Memory B cell (primary cell): ENCODE results near the gene CD79A.
A peak's percentile ranks its signal among the peaks of the same experiment; 100 is the strongest.

Experiments
- ATAC-seq: fragments of 150-1000 bp; cut with Tn5 transposase; 2 replicates; pipeline ENCODE4 v1.10.0; 2021; ENCODE audit warnings: low read depth, mild to moderate bottlenecking, moderate library complexity
- DNase-seq, 2 donors: peaks; one replicate each; pipeline ENCODE4 v3.0.0; 2022; ENCODE audit warnings: low spot score in 2 of 2
- H3K27ac Mint-ChIP-seq: one replicate; pipeline ENCODE4 v1.8.0; 2022; ENCODE audit warnings: mild to moderate bottlenecking, moderate library complexity, mixed read lengths
- H3K27me3 Mint-ChIP-seq: one replicate; pipeline ENCODE4 v1.8.0; 2022; ENCODE audit warnings: mixed read lengths
- H3K36me3 Mint-ChIP-seq: one replicate; pipeline ENCODE4 v1.8.0; 2022; ENCODE audit warnings: mild to moderate bottlenecking, mixed read lengths
- H3K4me1 Mint-ChIP-seq: one replicate; pipeline ENCODE4 v1.8.0; 2022; ENCODE audit warnings: mixed read lengths
- H3K4me3 Mint-ChIP-seq: one replicate; pipeline ENCODE4 v1.8.0; 2022; ENCODE audit warnings: mild to moderate bottlenecking, moderate library complexity, mixed read lengths
- H3K9me3 Mint-ChIP-seq: one replicate; pipeline ENCODE4 v1.8.0; 2022; ENCODE audit warnings: mixed read lengths

CD79A gene

DNA sequence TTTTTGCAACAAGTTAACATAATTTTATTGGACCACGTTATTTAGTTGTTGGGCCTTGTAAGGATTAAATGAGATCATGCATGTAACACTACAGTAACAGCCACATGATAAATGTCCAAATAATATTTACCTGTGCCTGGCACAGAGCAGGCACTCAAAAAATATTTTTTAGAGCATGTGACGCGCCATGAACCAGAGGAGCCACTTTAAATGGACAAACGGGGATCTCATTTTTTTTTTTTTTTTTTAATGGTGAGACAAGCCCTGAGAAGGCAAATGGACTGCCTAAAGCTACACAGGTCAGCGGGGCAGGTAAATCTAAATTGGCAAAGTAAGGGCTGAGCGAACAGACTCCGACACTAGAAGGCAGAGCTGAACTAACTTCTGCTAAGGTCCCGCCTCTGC, 17.9 kb upstream of the CD79A start:
- Mint-ChIP-seq H3K4me1 (peaks cover 24% of the 10 kb centered on the region), H3K36me3 (peaks cover 13% of the 10 kb centered on the region), H3K9me3 (no peaks in the 10 kb centered on the region), H3K27ac (peak overlapping the region; percentile 85), H3K4me3 (peak overlapping the region; percentile 88), H3K27me3 (peaks cover 3% of the 10 kb centered on the region)
- no peak for DNase-seq
- ATAC-seq, result no peak

DNA sequence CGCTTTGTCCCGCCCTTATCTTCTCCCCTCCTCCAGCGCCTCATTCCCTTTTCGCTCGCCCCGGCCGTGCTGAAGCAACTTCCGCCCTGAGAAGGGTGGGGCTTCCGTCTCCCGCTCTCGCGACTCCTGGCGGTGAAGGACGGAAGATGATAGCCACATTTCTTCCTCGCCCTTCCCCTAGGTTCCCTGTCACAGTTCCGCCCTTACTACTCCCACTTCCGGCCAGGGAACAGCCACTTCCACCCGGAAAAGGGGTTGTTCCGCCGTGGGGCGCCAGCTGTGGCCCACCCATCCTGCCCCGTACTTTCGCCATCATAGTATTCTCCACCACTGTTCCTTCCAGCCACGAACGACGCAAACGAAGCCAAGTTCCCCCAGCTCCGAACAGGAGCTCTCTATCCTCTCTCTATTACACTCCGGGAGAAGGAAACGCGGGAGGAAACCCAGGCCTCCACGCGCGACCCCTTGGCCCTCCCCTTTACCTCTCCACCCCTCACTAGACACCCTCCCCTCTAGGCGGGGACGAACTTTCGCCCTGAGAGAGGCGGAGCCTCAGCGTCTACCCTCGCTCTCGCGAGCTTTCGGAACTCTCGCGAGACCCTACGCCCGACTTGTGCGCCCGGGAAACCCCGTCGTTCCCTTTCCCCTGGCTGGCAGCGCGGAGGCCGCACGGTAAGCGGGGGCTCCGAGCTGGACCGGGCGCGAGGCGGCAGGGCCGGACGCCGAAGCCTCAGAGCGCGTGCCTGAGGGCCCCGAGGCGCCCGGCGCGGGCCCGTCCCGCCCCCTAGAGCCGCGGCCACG, 17.3 kb upstream of the CD79A start, which contains the start of gene RPS19:
Gene RPS19, plus strand, starts transcription at position 638 of the 801 bp plus-strand sequence. CDS start 520 bp downstream, outside the sequence.
- Mint-ChIP-seq H3K4me1 (peaks cover 25% of the 10 kb centered on the region), H3K9me3 (no peaks in the 10 kb centered on the region), H3K27ac (peak within 1 kb of the TSS; percentile 85), H3K27me3 (no peaks in the 10 kb centered on the region), H3K36me3 (peaks cover 13% of the 10 kb centered on the region), H3K4me3 (peak within 1 kb of the TSS; percentile 88)
- DNase-seq (peak; percentile 98), ATAC-seq (peak; percentile 82)

DNA sequence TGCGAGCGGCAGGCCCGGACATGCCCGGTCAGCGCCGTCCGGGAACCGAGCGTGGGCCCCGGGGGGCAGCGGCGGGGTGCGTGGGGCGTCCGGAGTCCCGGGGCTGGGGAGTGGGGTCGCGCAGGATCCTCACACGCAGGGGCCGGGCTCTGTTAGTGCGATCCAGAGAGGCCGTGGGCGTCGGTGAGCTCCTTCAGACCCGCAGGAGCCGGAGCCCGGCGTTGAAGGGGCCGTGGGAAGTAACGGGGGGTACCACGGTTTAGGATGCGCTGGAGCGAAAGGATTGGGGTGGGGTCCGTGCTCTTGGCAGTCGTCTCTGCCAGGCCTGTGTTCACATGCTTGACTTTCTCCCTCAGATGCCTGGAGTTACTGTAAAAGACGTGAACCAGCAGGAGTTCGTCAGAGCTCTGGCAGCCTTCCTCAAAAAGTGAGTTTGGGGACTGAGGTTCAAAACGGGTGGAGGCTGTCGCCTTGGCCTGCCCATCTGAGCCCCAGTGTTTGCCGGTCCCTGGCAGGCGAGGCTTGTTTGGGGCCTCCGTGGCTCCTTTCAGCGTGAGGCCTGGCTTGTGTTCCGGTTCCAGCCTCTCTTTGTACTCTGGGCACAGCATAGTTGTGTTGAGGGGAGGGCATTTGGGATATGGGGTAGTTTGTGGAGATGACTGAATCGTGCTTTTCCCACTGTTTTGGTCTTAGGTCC, 16.5 kb upstream of the CD79A start:
- H3K9me3 Mint-ChIP-seq, result no peaks in the 10 kb centered on the region
- ATAC-seq (no peak), DNase-seq (no peak)
- peaks cover 25% of the 10 kb centered on the region for H3K4me1 Mint-ChIP-seq
- no peaks in the 10 kb centered on the region for H3K27me3 Mint-ChIP-seq
- H3K36me3 Mint-ChIP-seq, result peaks cover 13% of the 10 kb centered on the region
- peak overlapping the region; percentile 88 for H3K4me3 Mint-ChIP-seq
- peak overlapping the region; percentile 85 for H3K27ac Mint-ChIP-seq

DNA sequence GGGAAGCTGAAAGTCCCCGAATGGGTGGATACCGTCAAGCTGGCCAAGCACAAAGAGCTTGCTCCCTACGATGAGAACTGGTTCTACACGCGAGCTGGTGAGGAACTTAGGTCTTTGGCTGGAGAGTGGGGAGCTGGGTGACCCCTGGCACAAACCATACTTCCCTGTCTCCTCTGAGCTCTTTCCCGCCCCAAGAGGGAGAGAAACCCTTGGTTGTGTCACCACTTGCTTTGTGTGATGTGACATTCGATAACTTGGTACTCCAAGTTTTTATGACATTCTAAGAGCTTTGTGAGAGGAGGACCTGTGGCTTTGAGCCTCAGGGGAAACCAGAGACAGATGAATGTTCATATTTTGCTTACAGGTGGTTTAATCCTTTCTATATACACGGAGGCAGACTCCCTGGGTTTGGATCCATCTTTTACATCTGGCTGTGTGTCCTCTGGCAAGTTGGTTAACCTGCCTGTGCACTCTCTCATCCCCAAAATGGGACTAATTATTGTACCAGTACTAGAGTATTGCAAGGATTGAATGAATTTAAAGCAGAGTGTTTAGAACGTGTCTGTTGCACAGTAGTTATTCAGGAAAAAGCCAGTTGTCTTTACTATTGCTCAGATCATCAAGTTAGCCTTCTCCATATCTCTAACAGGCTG, 15.8 kb upstream of the CD79A start:
- H3K27ac Mint-ChIP-seq, result peak overlapping the region; percentile 85
- no peak for ATAC-seq
- no peaks in the 10 kb centered on the region for H3K27me3 Mint-ChIP-seq
- peaks cover 27% of the 10 kb centered on the region for H3K4me1 Mint-ChIP-seq
- no peak for DNase-seq
- H3K9me3 Mint-ChIP-seq, result no peaks in the 10 kb centered on the region
- peak overlapping the region; percentile 88 for H3K4me3 Mint-ChIP-seq
- H3K36me3 Mint-ChIP-seq, result peaks cover 13% of the 10 kb centered on the region

DNA sequence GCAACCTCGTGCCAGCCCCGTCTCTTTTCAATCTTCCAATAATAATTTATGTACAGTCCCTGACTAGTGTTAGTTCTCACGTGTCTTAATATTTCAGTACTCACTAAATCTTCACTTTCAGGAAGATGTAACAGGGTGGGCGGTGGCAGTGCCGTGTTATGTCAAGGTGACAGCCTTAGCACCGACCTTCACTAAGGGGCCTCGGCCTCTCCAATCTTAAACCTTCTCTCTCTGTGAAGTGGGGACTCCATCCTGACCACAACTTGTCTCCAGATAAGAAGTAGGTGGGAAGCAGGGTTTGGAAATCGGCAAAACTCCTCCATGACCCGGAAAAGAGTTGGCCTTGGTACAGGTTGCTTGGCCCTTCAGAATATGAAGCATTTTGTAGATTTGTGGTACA, 15.2 kb upstream of the CD79A start:
- DNase-seq, result no peak
- Mint-ChIP-seq H3K27me3 (no peaks in the 10 kb centered on the region), H3K4me1 (peaks cover 30% of the 10 kb centered on the region), H3K27ac (peak overlapping the region; percentile 85), H3K36me3 (peaks cover 13% of the 10 kb centered on the region), H3K4me3 (peak overlapping the region; percentile 88), H3K9me3 (no peaks in the 10 kb centered on the region)
- ATAC-seq, result no peak

DNA sequence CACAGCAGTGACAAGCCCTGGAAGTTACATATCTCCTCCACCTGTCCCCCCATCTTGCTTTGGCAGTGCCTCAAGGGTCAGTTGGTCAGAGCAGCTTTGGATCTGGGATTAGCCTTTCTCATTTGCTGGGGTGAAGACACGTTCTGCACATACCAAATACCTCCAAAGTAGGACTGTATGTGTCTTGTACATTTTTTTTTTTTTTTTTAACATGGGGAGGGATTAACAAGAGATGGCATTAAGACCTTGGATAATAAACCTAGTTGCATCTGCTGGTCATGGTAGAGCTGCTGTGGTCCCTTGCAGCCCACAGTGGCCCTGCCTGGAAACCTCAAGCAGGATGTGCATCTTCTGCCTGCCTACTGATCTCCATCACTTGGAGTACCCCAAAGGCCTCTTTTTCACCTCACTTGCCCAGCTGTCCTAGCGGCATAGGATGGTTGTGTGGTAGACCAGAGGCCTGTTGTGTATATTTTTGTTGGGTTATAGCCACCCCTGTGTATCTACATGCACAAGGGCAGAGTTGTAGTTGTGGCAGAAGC, 14.6 kb upstream of the CD79A start:
- Mint-ChIP-seq H3K36me3 (peaks cover 13% of the 10 kb centered on the region), H3K27ac (peak overlapping the region; percentile 56), H3K27me3 (no peaks in the 10 kb centered on the region), H3K9me3 (no peaks in the 10 kb centered on the region), H3K4me3 (peak overlapping the region; percentile 37), H3K4me1 (peaks cover 30% of the 10 kb centered on the region)
- ATAC-seq (no peak), DNase-seq (no peak)

DNA sequence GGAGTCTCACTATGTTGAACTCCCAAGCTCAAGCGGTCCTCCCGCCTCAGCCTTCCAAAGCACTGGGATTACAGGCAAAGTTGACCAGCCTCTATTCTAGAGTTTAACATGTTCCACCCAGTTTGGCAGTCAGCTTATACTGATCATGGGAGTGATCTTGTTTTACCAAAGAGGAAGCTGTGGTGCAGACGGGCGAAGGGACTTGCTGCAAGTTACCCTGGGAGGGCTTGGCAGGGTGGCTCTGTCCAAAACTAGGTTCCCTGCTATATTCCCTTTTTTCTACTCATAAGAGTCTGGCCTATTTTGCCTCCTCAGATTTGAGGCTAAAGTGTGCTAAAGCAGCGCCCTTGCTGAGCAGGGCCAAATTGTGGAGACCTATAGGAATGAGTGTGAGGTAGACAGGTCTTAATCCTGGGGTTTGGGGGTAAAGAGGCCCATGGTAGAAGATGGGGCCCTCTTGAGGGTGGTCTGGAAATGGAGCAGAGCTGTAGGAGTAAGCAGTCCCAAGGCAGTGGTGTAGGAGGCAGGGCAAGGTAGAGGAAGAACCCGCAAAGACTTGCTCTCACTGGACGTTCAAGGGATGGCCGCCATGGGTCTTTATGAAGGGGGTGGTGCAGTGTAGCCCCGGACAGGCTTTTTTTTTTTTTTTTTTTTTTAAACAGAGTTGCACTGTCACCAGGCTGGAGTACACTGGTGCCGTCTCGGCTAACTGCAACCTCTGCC, 13.7 kb upstream of the CD79A start:
- Mint-ChIP-seq H3K27ac (peak overlapping the region; percentile 84), H3K27me3 (no peaks in the 10 kb centered on the region), H3K4me1 (peaks cover 37% of the 10 kb centered on the region), H3K9me3 (no peaks in the 10 kb centered on the region), H3K36me3 (peaks cover 17% of the 10 kb centered on the region), H3K4me3 (peak overlapping the region; percentile 22)
- ATAC-seq, result no peak
- no peak for DNase-seq

DNA sequence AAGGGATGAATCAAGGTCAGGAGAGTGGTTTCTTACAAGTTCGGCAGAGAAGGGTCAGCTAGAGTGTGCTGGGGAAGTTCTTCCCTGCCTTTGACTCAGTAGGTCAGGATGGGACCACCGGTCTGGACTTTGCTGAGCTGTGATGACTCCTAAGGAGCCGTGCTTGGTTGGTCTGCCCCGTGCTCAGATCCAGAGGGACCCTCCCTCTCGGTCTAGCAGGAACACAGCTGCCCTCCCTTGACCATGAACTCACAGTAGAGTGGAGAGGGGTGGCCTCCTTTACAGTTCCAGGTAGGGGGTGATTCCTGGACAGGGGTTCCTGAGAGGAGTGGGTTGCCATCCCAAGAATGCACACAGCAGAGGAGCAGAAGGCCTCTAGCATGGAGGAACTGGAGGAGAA, 12.7 kb upstream of the CD79A start:
- ATAC-seq, result no peak
- Mint-ChIP-seq H3K9me3 (no peaks in the 10 kb centered on the region), H3K27me3 (no peaks in the 10 kb centered on the region), H3K4me1 (peaks cover 41% of the 10 kb centered on the region), H3K4me3 (no peak overlapping the region), H3K36me3 (peaks cover 17% of the 10 kb centered on the region), H3K27ac (peak overlapping the region; percentile 84)
- no peak for DNase-seq

DNA sequence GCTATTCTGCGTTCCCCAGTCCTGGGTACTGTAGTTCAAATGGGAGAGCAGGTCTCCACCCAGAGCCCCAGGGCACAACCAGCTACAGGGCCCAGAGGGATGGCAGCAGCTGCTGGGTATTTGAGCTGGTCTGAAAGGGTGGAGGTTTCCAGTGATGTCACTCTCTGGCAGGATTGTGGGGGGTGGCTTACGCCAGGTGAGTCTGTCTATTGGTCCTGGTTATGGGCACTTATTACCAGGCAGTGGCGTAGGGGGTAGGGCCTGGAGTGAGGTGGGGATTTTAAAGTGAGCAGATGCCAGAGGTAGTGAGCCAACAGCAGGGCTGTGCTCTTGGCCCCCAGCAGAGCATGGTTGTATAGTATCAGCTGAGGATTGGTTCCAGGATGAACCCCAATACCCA, 10.8 kb upstream of the CD79A start:
- DNase-seq, result no peak

DNA sequence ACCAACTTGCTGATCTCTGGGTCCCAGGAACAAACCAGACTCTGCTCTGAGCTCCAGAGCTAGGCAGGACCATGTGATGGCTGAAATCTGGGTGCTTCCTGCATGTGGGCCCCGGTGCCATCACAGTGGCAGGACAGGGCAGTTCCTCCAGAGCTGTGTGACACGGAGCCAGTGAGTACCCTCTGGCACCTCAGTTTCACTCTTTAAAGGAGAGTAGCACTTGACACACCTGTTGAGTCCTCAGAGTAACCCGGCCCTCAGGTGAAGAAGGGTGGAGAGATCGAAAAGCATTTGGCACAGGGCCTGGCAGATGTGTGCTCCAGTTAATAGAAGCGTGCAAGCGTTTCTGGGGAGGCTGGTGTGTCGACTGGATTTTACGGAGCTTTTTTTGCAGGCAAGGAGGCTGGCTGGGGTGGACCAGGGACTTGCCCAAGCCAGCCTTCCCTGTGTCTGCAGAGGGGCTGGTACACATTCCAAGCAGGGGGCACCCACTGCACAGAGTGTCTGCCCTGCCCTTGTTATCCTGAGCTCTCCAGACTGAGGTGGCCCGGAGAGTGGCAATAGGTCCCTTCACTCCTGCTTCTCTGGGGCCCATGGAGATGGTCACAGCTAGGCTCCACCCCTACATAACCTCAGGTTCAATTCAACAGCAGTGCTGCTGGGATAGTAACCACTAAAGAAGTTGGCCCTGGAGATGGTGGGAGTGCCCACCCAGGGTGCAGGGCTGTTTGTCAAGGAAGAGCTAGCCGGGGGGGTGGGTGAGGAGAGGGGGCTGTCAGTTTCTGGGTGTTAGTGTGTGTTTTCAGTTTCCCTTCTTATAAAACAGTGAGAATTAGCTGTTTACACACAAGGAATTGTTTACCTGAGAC, 8.7 kb upstream of the CD79A start:
- Mint-ChIP-seq H3K4me3 (no peak overlapping the region), H3K27me3 (no peaks in the 10 kb centered on the region), H3K27ac (peak overlapping the region; percentile 93), H3K4me1 (peaks cover 52% of the 10 kb centered on the region), H3K36me3 (peaks cover 20% of the 10 kb centered on the region), H3K9me3 (no peaks in the 10 kb centered on the region)
- no peak for DNase-seq
- ATAC-seq, result no peak

More for the DNA sequence above, 10.8 kb upstream of the CD79A start:
- Mint-ChIP-seq H3K4me1 (peaks cover 47% of the 10 kb centered on the region), H3K27me3 (no peaks in the 10 kb centered on the region), H3K27ac (peak overlapping the region; percentile 78), H3K9me3 (no peaks in the 10 kb centered on the region), H3K4me3 (no peak overlapping the region), H3K36me3 (peaks cover 24% of the 10 kb centered on the region)
- ATAC-seq, result peak; percentile 34

DNA sequence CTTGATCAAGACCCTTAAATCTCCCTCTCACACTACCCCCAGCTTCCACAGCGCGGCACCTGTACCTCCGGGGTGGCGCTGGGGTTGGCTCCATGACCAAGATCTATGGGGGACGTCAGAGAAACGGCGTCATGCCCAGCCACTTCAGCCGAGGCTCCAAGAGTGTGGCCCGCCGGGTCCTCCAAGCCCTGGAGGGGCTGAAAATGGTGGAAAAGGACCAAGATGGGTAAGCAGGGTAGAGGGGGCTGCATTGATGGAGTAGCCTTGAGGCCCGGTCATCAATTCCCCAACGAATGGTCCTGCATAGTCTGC, 8.1 kb upstream of the CD79A start:
- Mint-ChIP-seq H3K4me1 (peaks cover 49% of the 10 kb centered on the region), H3K9me3 (no peaks in the 10 kb centered on the region), H3K27ac (peak overlapping the region; percentile 93), H3K27me3 (no peaks in the 10 kb centered on the region), H3K4me3 (no peak overlapping the region), H3K36me3 (peaks cover 16% of the 10 kb centered on the region)
- ATAC-seq (no peak), DNase-seq (no peak)

DNA sequence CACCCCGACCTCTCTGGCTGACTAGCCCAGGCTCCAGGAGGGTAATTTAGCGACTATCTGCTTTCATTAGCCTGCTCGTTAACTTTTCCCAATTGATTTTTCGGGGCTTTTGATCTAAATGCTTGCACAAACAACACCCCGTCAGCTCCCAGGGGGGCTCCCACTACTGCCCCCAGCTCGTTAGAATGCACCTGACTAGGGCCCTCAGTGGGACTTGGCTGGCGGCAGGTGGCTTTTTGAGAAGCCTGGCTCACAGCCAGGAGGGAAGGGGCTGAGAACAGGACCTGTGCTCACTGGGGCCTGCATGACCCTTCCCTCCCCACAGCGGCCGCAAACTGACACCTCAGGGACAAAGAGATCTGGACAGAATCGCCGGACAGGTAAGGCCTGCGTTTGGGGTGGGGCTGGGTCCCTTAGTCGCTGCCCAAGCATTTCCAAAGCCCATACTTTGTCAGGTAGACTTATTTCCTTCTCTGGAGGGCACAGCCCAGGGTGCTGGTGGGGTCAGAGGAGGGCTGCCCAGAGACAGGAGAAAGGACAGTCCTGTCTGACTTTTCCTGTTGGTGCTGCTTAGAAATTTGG, 7.6 kb upstream of the CD79A start:
- no peak for ATAC-seq
- Mint-ChIP-seq H3K4me3 (no peak overlapping the region), H3K9me3 (no peaks in the 10 kb centered on the region), H3K27me3 (no peaks in the 10 kb centered on the region), H3K4me1 (peaks cover 46% of the 10 kb centered on the region), H3K27ac (peak overlapping the region; percentile 93), H3K36me3 (peaks cover 13% of the 10 kb centered on the region)
- no peak for DNase-seq
